Neuron (in vitro differentiated cells): ENCODE results near the gene VPREB3.

Experiments
- H2AFZ ChIP-seq: one replicate; pipeline ENCODE4 v1.6.1; 2013; ENCODE audit warnings: low read depth, mild to moderate bottlenecking, inconsistent platforms, low read length, moderate library complexity
- H3K27me3 ChIP-seq: one replicate; pipeline ENCODE4 v1.6.1; 2013; ENCODE audit warnings: low read length; ENCODE audit not compliant: insufficient read depth
- H3K36me3 ChIP-seq: one replicate; pipeline ENCODE4 v1.6.1; 2013; ENCODE audit warnings: low read length; ENCODE audit not compliant: insufficient read depth
- H3K4me1 ChIP-seq: one replicate; pipeline ENCODE4 v1.6.1; 2013; ENCODE audit warnings: low read length; ENCODE audit not compliant: insufficient read depth
- H3K4me3 ChIP-seq: 2 replicates; pipeline ENCODE4 v1.5.1; 2013; ENCODE audit warnings: mild to moderate bottlenecking, low read length, moderate library complexity
- H3K9me3 ChIP-seq: one replicate; pipeline ENCODE4 v1.6.1; 2013; ENCODE audit warnings: low read length

The VPREB3 gene

DNA sequence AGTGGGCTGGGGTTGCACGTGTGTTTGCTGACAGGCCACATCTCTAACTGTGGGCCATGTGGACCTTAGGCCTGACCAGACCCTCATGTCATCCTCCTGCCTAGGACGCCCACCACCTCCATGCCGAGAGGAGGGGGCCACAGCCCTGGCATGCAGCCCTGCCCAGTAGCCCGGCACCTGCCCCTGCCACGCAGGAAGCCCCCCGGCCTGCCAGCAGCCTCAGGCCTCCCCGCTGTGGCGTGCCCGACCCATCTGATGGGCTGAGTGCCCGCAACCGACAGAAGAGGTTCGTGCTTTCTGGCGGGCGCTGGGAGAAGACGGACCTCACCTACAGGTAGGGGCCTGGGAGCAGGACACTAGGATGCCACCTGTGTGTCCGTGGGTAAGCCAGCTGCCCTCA is 24.9 kb upstream of the VPREB3 start:
- H3K27me3 ChIP-seq = no peaks in the 10 kb centered on the region
- no peaks in the 10 kb centered on the region for H3K36me3 ChIP-seq
- H3K4me3 ChIP-seq = no peak overlapping the region
- no peaks in the 10 kb centered on the region for H3K4me1 ChIP-seq
- H2AFZ ChIP-seq = no peak overlapping the region
- H3K9me3 ChIP-seq = no peaks in the 10 kb centered on the region

DNA sequence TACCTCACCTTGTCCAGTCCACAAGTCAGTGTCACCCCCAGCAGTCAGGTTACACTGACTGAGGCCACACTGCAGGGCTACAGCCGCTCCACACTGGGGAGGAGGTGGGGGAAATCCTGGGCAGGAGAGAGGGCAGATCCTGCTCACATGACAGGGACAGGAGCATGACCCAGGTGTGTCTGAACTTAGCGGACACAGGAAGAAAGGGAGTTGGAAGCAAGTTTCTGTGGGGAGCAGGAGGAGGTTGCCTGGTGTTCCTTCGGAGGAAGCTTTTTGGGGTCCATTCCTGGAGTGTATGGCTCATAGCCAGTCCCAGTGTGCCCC is 24.3 kb upstream of the VPREB3 start:
- H3K36me3 ChIP-seq = no peaks in the 10 kb centered on the region
- no peak overlapping the region for H3K4me3 ChIP-seq
- no peak overlapping the region for H2AFZ ChIP-seq
- peaks cover under 1% of the 10 kb centered on the region for H3K4me1 ChIP-seq
- H3K27me3 ChIP-seq = no peaks in the 10 kb centered on the region
- no peaks in the 10 kb centered on the region for H3K9me3 ChIP-seq

DNA sequence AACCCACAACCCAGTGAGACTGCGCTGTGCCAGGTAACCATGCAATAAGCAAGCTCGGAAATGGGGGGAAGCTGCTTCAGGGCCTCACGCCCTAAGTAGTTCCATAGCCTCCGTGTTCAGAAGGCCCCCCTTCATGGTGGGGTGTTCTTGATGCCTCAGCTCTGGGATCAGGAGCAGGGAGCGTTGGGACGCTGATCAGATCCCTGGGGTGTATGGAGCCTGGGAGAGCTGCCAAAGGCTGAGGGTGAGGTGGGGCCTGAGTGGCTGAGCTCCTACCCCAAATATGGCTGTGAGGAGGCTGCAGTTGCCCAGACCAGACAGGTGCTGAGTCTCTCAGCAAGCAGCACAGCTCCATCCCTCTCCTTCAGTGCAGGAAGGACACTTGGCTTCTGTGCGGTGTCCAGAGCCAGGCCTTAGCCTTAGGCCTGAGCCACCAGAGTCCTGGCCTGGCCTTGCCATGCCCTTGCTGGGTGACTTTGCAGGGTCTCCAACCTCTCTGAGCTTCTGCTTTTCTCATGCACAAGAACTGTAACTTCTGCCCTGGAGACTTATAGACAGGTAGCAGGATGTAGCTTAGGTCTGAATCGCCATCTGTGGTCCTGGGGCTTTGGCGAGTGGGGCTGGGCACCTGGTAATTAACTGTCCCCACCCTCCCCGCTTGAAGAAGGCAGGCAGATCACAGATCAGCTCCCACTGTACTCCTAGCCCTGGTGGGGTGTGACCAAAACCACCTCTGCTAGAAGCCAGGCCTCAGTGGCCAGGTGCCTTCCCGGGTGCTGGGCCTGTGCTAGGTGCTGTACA is 23.8 kb upstream of the VPREB3 start:
- peaks cover 6% of the 10 kb centered on the region for H3K4me1 ChIP-seq
- H3K36me3 ChIP-seq = no peaks in the 10 kb centered on the region
- no peaks in the 10 kb centered on the region for H3K27me3 ChIP-seq
- H3K9me3 ChIP-seq = no peaks in the 10 kb centered on the region
- no peak overlapping the region for H2AFZ ChIP-seq
- no peak overlapping the region for H3K4me3 ChIP-seq

DNA sequence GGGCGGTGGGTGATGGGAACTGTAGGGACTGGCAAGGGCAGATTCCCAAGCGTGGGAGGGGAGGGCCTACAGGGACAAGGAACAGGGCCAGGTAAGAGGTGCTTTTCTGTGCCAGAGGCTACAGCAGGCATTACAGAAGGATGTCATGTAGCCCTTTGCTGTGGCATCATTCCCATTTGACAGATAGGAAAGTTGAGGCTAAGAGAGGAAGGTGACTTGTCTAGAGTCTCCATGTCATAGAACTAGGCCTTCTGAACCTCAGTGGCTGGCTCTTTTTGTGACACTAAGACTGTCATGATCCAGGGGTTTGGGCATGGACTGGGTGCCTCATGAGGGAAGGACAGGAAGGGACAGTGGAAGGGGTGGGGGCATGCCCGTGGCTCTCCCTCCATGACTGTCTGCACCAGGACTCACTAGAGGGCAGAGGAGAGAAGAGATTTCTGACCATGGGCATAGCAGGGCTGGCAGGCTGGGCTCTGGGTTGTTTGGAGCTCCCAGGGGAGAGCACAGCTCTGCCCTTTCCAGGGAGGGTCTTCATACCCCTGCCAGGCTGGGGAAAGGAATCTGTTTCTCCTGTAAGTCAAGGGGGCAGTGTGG is 21.7 kb upstream of the VPREB3 start:
- H3K4me1 ChIP-seq = peaks cover 16% of the 10 kb centered on the region
- H2AFZ ChIP-seq = no peak overlapping the region
- H3K9me3 ChIP-seq = no peaks in the 10 kb centered on the region
- H3K36me3 ChIP-seq = no peaks in the 10 kb centered on the region
- no peak overlapping the region for H3K4me3 ChIP-seq
- no peaks in the 10 kb centered on the region for H3K27me3 ChIP-seq

DNA sequence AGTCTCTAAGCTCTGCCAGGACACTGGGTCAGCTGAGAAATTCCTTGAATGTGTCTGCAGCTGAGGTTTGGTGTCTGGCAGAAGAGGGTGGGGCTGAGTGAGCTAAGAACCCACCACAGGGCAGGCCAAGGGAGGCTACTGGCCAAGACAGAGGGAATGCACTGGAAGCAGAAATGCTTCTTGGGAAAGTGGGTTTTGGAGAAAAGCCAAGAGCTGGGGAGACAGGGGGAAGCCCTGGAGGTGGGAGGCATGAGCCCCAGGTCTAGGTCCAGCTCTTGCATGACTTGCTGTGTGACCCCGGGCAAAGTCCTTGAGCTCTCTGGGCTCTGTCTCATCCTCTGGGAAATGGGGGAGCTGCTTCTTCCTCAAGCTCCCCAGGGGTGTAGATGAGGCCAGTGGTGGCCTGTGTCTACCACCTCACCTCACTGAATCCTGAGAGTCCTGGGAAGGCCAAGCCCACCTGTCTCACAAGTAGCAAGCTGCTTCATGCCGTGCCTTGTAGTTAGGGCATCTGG is 20.8 kb upstream of the VPREB3 start:
- Histone ChIP-seq H3K4me1 (peaks cover 16% of the 10 kb centered on the region), H3K4me3 (no peak overlapping the region), H3K27me3 (no peaks in the 10 kb centered on the region), H2AFZ (no peak overlapping the region), H3K36me3 (no peaks in the 10 kb centered on the region), H3K9me3 (no peaks in the 10 kb centered on the region)

DNA sequence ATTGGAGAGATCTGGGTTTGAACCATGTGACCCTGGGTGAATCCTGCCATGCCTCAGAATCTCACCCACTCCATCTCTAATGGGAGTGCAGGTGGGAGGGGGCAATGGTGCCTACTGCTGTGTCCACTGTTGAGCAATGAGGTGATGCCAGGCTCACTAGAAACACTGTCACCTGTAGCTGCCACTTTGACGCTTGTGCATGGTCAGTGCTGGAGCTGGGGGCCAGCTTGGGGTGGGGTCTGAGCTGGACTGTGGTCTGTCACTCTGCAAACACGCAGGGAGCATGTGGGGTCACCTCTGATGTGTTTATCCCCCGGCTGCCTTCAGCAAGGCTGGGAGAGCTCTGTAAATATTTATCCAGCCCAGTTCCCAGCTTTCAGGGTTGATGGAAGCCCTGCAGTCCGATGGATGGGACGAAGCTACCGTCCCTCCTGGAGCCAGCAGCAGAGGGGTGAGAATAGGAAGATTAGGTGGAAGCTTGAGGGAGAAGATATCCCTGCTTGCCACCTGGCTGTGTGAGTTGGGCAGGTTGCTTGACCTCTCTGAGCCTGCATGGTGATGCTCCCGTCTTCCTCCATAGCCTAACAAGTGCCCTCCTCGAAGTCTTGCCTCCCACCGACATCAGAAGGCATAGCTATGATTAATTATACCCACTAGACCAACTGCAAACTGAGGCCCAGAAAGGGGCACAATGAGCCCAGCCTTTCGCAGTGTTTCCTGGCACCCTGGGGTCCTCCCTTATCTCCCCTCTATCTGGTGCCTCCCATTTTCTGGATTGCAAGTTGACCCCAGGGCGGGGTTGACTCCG is 20.1 kb upstream of the VPREB3 start:
- Histone ChIP-seq H3K4me1 (peaks cover 16% of the 10 kb centered on the region), H3K27me3 (no peaks in the 10 kb centered on the region), H2AFZ (no peak overlapping the region), H3K9me3 (no peaks in the 10 kb centered on the region), H3K4me3 (no peak overlapping the region), H3K36me3 (no peaks in the 10 kb centered on the region)

DNA sequence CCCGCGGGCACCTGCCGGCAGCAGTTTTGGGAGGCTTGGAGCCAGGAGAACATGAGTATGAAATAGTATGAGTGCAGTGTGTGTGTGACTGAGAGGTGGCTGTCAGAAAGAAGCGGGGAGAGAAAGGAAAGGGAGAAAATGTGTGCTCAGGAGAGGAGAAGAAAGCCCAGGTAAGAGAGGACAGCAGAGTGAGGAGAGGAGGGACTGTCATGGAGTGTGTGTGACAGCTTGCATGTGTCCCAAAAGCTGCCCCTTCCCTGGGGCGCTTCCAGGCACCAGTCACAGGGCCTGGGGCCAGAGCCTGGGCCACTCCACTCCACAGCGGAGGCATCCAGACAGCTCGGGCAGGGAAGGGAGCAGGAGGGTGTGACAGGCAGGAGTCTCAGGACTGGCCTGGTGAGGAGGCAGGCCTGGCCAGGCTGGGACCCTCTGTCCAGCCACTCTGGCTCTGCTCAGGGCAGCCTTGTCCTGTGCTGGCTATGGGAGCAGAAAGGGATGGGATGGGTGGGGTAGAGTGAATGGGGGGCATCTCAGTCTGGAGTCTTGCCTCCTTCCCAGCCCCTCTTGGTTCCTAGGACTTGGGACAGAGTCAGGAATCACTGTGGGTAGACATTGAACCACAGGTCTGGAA is 19.4 kb upstream of the VPREB3 start:
- Histone ChIP-seq H3K36me3 (no peaks in the 10 kb centered on the region), H3K4me1 (peaks cover 17% of the 10 kb centered on the region), H3K27me3 (no peaks in the 10 kb centered on the region), H3K4me3 (peak overlapping the region; percentile 52), H2AFZ (no peak overlapping the region), H3K9me3 (no peaks in the 10 kb centered on the region)

DNA sequence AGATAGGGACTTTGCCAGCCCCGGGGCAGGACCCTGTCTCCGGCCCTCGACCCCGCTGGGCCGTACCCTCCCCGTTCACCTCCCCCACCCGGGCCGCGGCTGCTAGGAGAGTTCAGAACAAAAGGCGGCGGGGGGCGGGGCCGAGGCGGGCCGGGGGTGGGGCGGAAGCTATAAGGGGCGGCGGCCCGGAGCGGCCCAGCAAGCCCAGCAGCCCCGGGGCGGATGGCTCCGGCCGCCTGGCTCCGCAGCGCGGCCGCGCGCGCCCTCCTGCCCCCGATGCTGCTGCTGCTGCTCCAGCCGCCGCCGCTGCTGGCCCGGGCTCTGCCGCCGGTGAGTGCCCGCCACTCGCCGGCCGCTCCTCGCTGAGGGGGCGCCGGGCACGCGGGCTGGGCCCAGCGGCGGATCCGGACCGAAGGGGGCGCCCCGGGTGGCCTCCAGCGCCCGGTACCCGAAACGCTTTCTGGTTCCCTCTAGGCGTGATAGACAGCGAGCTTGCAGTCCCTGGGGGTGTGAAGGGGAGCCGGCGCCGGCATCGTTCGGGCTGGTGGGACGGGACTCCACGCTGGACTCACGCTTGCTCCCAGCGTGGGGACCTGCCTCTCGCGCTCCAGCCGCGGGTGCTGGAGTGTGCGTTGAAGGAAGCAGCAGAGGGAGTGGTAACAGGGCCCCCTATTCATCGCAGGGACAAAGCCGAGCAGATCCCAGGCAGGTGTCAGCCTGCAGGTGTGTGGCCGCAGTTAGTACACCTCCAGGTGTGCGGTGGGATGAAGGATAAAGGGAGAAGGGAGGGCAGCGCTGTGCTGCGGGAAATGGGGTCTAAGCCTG is 18.6 kb upstream of the VPREB3 start, which contains the start of gene MMP11:
Gene MMP11, plus strand, starts transcription at position 201 of the 825 bp plus-strand sequence. Its CDS starts 22 bp downstream, at position 223.
- no peaks in the 10 kb centered on the region for H3K36me3 ChIP-seq
- H3K9me3 ChIP-seq = no peaks in the 10 kb centered on the region
- no peaks in the 10 kb centered on the region for H3K27me3 ChIP-seq
- peaks cover 18% of the 10 kb centered on the region for H3K4me1 ChIP-seq
- no peak within 1 kb of the TSS for H2AFZ ChIP-seq
- H3K4me3 ChIP-seq = peak within 1 kb of the TSS; percentile 52

DNA sequence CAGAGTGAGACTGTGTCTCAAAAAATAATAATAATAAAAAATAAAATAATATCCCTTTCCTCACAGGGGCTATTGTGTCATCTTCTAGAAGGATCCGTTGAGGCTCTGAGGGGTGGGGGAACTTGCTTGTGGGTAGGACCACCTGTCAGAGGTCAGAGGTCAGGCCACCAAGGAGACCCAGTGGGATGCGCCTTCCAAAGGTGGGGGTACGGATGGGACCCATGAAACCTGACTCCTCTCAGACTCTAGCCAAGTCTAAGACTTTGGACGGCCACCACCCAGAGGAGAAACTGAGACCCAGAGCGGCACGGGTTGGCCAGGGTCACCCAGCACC is 18.1 kb upstream of the VPREB3 start:
- H3K4me1 ChIP-seq = peaks cover 18% of the 10 kb centered on the region
- H2AFZ ChIP-seq = no peak overlapping the region
- no peaks in the 10 kb centered on the region for H3K9me3 ChIP-seq
- H3K36me3 ChIP-seq = no peaks in the 10 kb centered on the region
- peak overlapping the region; percentile 47 for H3K4me3 ChIP-seq
- no peaks in the 10 kb centered on the region for H3K27me3 ChIP-seq

DNA sequence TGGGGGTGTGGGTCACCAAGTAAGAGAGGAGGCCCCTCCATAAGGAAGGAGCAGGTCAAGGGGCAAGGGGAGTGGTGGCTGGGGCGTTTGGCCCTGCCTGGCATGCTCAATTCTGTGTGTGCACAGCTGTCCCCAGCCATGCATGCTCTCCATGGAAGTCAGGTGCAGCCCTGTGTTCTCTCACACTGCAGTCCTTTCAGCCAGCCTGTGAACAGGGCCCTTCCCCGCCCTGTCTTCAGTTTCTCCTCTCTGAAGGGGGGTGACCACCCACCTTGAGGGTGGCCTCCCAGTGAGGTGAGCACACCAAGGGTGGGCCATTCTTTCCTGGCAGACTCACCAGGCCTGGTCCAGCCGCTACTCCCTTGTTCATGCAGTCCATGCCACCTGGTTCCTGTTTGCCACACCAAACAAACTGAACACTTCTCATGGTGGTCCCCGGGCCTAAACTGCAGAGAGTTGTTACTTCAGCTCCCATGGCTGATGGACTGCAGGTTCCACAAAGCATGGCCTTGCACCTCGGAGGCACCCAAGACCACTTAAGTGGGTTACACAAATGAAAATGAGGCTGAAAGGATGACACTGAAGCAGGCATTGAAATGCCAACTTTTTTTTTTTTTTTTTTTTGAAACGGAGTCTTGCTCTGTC is 15.2 kb upstream of the VPREB3 start:
- peaks cover 10% of the 10 kb centered on the region for H3K36me3 ChIP-seq
- no peak overlapping the region for H3K4me3 ChIP-seq
- H3K4me1 ChIP-seq = peaks cover 23% of the 10 kb centered on the region
- H3K9me3 ChIP-seq = no peaks in the 10 kb centered on the region
- no peaks in the 10 kb centered on the region for H3K27me3 ChIP-seq
- H2AFZ ChIP-seq = no peak overlapping the region

DNA sequence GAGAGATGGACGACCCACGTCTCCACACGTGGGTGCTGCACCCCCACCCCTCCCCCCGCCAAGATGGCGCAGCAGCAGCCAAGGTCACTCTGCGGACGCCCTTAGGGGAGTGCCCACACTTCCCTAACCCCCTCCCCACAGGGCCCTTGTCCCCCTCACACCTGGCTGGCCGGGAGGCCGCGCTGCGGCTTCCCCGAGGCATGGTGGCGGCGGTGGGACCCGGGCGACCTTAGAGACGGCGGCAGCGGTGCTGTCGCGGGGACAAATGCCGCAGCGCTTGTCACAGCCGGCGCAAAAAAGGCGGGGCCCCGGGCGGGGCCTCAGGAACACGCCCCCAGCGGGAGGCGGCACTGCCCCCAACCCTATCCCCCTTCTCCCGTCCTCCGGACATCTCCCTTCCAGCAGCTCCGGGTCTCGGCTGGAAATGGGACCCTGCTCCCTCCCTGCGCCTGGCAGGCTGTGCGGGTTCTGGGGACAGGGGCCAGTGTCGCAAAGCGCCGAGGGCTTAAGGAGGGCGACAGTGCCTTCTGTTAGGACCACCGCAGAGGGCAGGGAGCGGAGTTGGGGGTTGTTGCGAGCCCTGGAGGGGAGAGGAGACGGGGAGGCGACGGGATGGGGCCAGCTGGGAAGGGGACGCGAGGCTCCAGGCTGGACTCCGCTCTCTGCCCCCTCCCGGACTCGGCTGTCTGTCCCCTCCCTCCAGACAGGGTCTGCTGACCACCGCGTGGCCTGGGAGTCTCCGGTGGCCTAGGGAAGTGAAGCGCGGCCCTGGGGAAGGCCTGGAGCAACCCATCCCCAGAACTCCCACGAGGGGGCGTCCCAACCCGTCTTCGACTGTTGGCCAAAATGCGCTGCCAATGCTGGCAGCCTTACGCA is 13.7 kb upstream of the VPREB3 start, which contains the start of gene CHCHD10:
Gene CHCHD10, minus strand, starts transcription at position 300 of the 876 bp plus-strand sequence. Its CDS starts 98 bp downstream, at position 202.
- Histone ChIP-seq H2AFZ (peak within 1 kb of the TSS; percentile 89), H3K4me1 (peaks cover 19% of the 10 kb centered on the region), H3K9me3 (no peaks in the 10 kb centered on the region), H3K36me3 (peaks cover 10% of the 10 kb centered on the region), H3K27me3 (no peaks in the 10 kb centered on the region), H3K4me3 (peak within 1 kb of the TSS; percentile 58)
